GM21515 (cell line): ENCODE measurements around the gene HEG1.

ENCODE experiments used
- ATAC-seq: cut with Tn5 transposase; IDR thresholded peaks from one replicate; pipeline ENCODE4 v1.9.1; 2021; ENCODE audit not compliant: unreplicated experiment

The HEG1 gene

DNA sequence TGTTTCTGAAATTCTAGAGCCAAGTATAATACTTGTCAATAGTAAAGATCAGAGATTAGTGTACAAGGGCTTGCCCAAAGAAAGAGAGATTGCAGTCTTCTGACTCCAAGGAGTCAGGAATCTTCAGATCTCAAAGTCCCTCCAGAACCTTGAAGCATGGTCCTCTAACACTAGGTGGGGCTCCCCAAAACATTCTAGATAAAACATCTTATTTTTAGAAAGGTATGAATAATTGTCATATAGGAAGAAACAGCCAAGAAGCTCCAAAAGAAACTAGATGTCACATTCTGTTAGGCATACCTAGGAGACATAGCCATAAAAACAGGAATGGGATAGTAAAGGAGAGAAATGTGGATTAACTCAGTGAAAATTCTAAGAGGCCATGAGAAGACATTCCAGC, 132.0 kb downstream of the HEG1 start:
- no peak for ATAC-seq

DNA sequence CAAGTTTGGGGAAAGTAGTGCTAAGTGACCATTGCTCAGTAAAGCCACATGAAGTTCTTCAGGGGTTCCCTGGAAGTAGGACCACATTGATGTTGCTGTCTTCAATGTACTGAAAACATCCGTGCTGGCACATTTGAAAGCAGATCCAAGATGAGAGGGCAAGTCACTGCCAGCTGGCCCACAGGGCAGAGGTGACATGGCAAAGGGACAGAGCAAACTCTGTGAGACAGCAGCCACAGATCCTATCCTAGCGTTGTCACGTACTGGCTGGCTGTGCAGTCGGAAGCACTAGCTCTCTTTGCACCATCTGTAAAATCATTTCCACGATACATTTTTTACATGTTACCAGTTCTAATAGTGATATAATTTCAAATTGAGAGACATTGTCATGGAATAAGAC, 135.1 kb downstream of the HEG1 start:
- no peak for ATAC-seq

DNA sequence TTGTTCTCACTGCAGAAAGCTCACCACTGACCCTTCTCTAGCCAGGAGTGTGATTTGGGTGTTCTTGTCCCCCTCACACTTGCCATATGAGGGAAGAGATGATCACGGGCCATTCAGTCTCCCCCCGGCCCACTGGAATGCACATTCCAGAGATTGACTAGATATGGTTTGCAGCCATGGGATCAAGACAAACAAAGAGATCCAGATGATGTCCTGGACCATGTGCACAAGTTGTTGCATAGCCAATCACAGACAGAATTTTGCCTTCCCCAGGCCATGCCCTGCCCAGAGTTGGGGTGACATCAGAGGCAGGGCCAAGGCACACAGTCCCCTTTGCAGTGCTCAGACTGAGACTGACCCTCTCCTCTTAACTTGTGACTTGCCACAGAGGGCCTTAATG, 136.0 kb downstream of the HEG1 start:
- no peak for ATAC-seq

DNA sequence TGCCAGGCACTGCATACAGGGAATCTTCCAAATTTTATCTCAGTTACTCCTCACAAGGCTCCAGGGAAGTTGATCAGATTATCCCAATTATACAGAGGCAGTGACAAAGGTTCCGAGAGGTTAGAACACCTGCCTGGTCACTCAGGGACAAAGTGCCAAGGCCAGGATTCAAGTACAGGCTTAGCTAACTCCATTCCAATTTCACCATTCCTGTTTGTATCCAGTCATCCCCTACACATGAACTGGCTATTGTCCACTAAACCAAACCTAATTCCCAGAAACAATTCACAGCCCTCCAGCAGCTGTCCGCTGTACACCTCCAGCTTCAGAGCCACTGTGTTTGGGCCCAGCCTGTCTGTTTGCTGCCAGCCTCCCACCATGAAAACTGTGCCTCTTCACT, 137.3 kb downstream of the HEG1 start:
- no peak for ATAC-seq

DNA sequence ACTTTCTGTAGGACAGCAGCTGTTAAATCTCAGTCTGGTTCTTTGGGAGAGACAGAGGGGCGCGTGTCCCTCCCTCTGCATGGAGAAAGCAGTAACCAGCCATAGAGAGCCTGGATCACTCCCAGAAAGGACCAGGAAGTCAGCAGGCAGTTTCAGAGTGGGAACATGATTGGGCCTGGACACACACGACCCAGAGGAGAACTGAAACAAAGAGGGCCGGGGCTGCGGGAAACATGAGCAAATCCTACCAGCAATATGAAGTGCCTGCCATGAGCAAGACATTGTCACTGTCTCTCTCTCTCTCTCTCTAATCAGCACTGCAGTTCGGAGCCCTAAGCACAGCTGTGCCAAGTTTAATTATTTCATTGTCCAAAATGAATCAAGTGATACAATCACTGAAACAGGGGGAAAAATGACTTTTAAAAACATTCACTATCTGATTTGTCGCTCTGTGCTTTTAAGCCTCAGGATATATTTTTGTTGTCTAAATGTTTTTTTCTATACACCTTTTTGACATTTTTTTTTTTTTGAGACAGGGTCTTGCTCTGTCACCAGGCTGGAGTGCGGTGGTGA, 138.9 kb downstream of the HEG1 start:
- ATAC-seq: no peak
